H9 (cell line): ENCODE measurements around the gene MLLT6. TPM values are rescaled to one million over a fixed set of nuclear protein-coding genes. Genes with fewer than 3 reads are reported as not detected.

Experiments
- DNase-seq: peaks from one replicate; pipeline ENCODE4 v3.0.0-alpha.2; 2017
- H2AFZ ChIP-seq: one replicate; pipeline ENCODE4 v1.6.1; 2013; ENCODE audit warnings: mild to moderate bottlenecking, low read length, control low read depth, moderate library complexity
- H2AK5ac ChIP-seq: 2 replicates; pipeline ENCODE4 v1.6.1; 2013; ENCODE audit warnings: low read length, control low read depth, mixed read lengths; ENCODE audit not compliant: insufficient read length
- H2BK120ac ChIP-seq: one replicate; pipeline ENCODE4 v1.6.1; 2013; ENCODE audit warnings: low read depth, mild to moderate bottlenecking, low read length, control low read depth, inconsistent platforms; ENCODE audit not compliant: poor library complexity, severe bottlenecking
- H2BK12ac ChIP-seq: 2 replicates; pipeline ENCODE4 v1.6.1; 2013; ENCODE audit warnings: low read length, control low read depth, mixed read lengths, low read depth; ENCODE audit not compliant: insufficient read length
- H2BK15ac ChIP-seq: 2 replicates; pipeline ENCODE4 v1.6.1; 2013; ENCODE audit warnings: low read depth, low read length, control low read depth
- H2BK20ac ChIP-seq: one replicate; pipeline ENCODE4 v1.6.1; 2013; ENCODE audit warnings: low read depth, mild to moderate bottlenecking, low read length, control low read depth, inconsistent platforms; ENCODE audit not compliant: poor library complexity, severe bottlenecking
- H2BK5ac ChIP-seq: 2 replicates; pipeline ENCODE4 v1.6.1; 2013; ENCODE audit warnings: low read length, control low read depth, mixed read lengths; ENCODE audit not compliant: insufficient read length
- H3K14ac ChIP-seq: 2 replicates; pipeline ENCODE4 v1.6.1; 2013; ENCODE audit warnings: low read length, control low read depth; ENCODE audit not compliant: insufficient read depth
- H3K18ac ChIP-seq: 2 replicates; pipeline ENCODE4 v1.6.1; 2013; ENCODE audit warnings: low read depth, mild to moderate bottlenecking, mixed read lengths, low read length, control low read depth; ENCODE audit not compliant: insufficient read length
- H3K23ac ChIP-seq: 2 replicates; pipeline ENCODE4 v1.6.1; 2013; ENCODE audit warnings: low read length, control low read depth, mixed read lengths, low read depth; ENCODE audit not compliant: insufficient read length
- H3K23me2 ChIP-seq: 2 replicates; pipeline ENCODE4 v1.6.1; 2013; ENCODE audit warnings: low read depth, mild to moderate bottlenecking, mixed read lengths, low read length, control low read depth; ENCODE audit not compliant: insufficient read length, poor library complexity, severe bottlenecking
- H3K27ac ChIP-seq: 2 replicates; pipeline ENCODE4 v1.5.1; 2013; ENCODE audit warnings: low read length, control low read depth, mixed read lengths, low read depth; ENCODE audit not compliant: insufficient read length
- H3K27me3 ChIP-seq: 2 replicates; pipeline ENCODE4 v1.6.1; 2013; ENCODE audit warnings: low read length, control low read depth, inconsistent platforms; ENCODE audit not compliant: insufficient read depth
- H3K4ac ChIP-seq: 2 replicates; pipeline ENCODE4 v1.6.1; 2013; ENCODE audit warnings: low read depth, mild to moderate bottlenecking, control low read depth, inconsistent platforms, low read length, moderate library complexity
- H3K4me1 ChIP-seq: 2 replicates; pipeline ENCODE4 v1.6.1; 2013; ENCODE audit warnings: low read length, control low read depth, inconsistent platforms; ENCODE audit not compliant: insufficient read depth
- H3K4me2 ChIP-seq: 2 replicates; pipeline ENCODE4 v1.6.1; 2013; ENCODE audit warnings: low read length, control low read depth, mixed read lengths; ENCODE audit not compliant: insufficient read length, insufficient read depth
- H3K56ac ChIP-seq: 2 replicates; pipeline ENCODE4 v1.6.1; 2013; ENCODE audit warnings: low read depth, mild to moderate bottlenecking, mixed read lengths, low read length, control low read depth; ENCODE audit not compliant: insufficient read length
- H3K79me1 ChIP-seq: 2 replicates; pipeline ENCODE4 v1.6.1; 2013; ENCODE audit warnings: low read depth, mild to moderate bottlenecking, moderate library complexity, low read length, control low read depth, inconsistent platforms; ENCODE audit not compliant: insufficient read depth, poor library complexity, severe bottlenecking
- H3K79me2 ChIP-seq: 2 replicates; pipeline ENCODE4 v1.6.1; 2013; ENCODE audit warnings: low read length, control low read depth, inconsistent platforms; ENCODE audit not compliant: insufficient read depth
- H3K9ac ChIP-seq: 2 replicates; pipeline ENCODE4 v1.6.1; 2013; ENCODE audit warnings: low read length, control low read depth, mixed read lengths; ENCODE audit not compliant: insufficient read length; ENCODE audit errors: extremely low read depth
- H3K9me3 ChIP-seq: one replicate; pipeline ENCODE4 v1.6.1; 2013; ENCODE audit warnings: low read depth, low read length, inconsistent platforms; ENCODE audit not compliant: control insufficient read depth
- H3T11ph ChIP-seq: one replicate; pipeline ENCODE4 v1.6.1; 2013; ENCODE audit warnings: mild to moderate bottlenecking, low read length, control low read depth, inconsistent platforms
- H4K20me1 ChIP-seq: one replicate; pipeline ENCODE4 v1.6.1; 2013; ENCODE audit not compliant: control insufficient read depth, insufficient read length, insufficient read depth
- H4K5ac ChIP-seq: 2 replicates; pipeline ENCODE4 v1.6.1; 2013; ENCODE audit warnings: low read depth, mild to moderate bottlenecking, mixed read lengths, low read length, control low read depth; ENCODE audit not compliant: insufficient read length
- H4K8ac ChIP-seq: replicated peaks from 2 replicates; pipeline ENCODE4 v1.6.1; 2013; ENCODE audit warnings: low read length, control low read depth, mixed read lengths, low read depth; ENCODE audit not compliant: insufficient read length
- H4K91ac ChIP-seq: 2 replicates; pipeline ENCODE4 v1.6.1; 2013; ENCODE audit warnings: low read depth, mild to moderate bottlenecking, moderate library complexity, mixed read lengths, low read length, control low read depth; ENCODE audit not compliant: insufficient read length
- H3K27ac Mint-ChIP-seq, 3 experiments: 2 replicates in 2 of 3; 3 replicates in 1 of 3; pipeline ENCODE4 v1.8.0; 2020 to 2021; ENCODE audit warnings: mixed read lengths in 3 of 3, mild to moderate bottlenecking in 1 of 3, moderate library complexity in 1 of 3
- H3K27me3 Mint-ChIP-seq: 2 replicates; pipeline ENCODE4 v1.8.0; 2021; ENCODE audit warnings: low read depth, mild to moderate bottlenecking, moderate library complexity, mixed read lengths
- H3K36me3 Mint-ChIP-seq, 3 experiments: 2 replicates in 2 of 3; 3 replicates in 1 of 3; pipeline ENCODE4 v1.8.0; 2020 to 2021; ENCODE audit warnings: low read depth in 3 of 3, mixed read lengths in 3 of 3; ENCODE audit not compliant: insufficient read depth in 1 of 3
- H3K4me1 Mint-ChIP-seq, 2 experiments: 2 replicates each; pipeline ENCODE4 v1.8.0; 2020; ENCODE audit warnings: mixed read lengths in 2 of 2
- H3K4me3 Mint-ChIP-seq, 2 experiments: 2 replicates in 1 of 2; 3 replicates in 1 of 2; pipeline ENCODE4 v1.8.0; 2020 to 2021; ENCODE audit warnings: mild to moderate bottlenecking in 2 of 2, mixed read lengths in 2 of 2, moderate library complexity in 1 of 2
- H3K9me3 Mint-ChIP-seq, 2 experiments: 2 replicates in 1 of 2; 3 replicates in 1 of 2; pipeline ENCODE4 v1.8.0; 2020; ENCODE audit warnings: mild to moderate bottlenecking in 2 of 2, mixed read lengths in 2 of 2, moderate library complexity in 1 of 2
- WGBS: extraction: QIAGEN DNeasy Blood & Tissue Kit; methylation state at CpG from one replicate; pipeline ENCODE4 v1.1.7; 2013; ENCODE audit warnings: missing lambda C conversion rate, low lambda C conversion rate, mixed read lengths; ENCODE audit not compliant: insufficient read length; ENCODE audit errors: extremely low coverage; 5-methylcytosine and 5-hydroxymethylcytosine counted together
- total RNA-seq: library from RNA; stranded (reverse); gene quantifications from 2 replicates; pipeline ENCODE4 v1.2.1, GENCODE V29; 2021
- TF ChIP-seq, protein P1 (sequence below): fragments of 200-600 bp; sonication (generic); conservative IDR thresholded peaks from 3 replicates; pipeline ENCODE4 v1.8.0; 2021; ENCODE audit warnings: antibody characterized with exemption, mild to moderate bottlenecking

MLLT6 gene
- total RNA-seq, 1 experiment from 2014 or later: 26.4 TPM

DNA sequence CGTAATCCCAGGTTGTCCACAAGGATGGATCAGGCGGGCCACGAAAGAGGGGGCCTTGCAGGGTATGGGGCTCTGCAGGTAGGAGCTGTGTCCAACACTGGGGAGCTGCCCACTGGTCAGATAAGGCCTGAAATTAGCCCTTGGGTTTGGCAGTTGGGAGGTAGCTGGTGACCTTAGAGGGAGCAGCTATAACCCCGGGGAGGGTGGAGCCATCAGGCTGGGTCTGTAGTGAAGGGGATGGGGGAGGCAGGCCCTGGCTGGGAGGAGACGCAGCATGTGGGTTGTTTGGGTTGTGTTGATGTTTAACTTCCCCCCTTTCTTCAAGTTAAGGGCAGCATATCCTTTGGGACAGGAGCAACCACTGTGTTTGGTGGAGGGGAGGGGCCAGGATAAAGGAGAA lies 5.9 kb downstream of the MLLT6 start:
- Histone ChIP-seq H4K20me1 (no peaks in the 10 kb centered on the region), H4K91ac (no peak overlapping the region), H2BK5ac (no peak overlapping the region), H3K27ac (no peak overlapping the region), H3K4me1 (peaks cover 7% of the 10 kb centered on the region; the same call in 1 of the 2 replicates), H3K14ac (no peak overlapping the region), H3K23ac (no peak overlapping the region), H3K9ac (no peak overlapping the region), H3K27me3 (peaks cover 21% of the 10 kb centered on the region; the same call in 1 of the 2 replicates), H3K79me2 (no peaks in the 10 kb centered on the region), H3K56ac (no peak overlapping the region), H2BK15ac (no peak overlapping the region), H3T11ph (no peak overlapping the region), H2BK20ac (no peak overlapping the region), H3K4me2 (no peak overlapping the region), H3K4ac (no peak overlapping the region), H2BK120ac (no peak overlapping the region), H3K79me1 (no peaks in the 10 kb centered on the region), H4K5ac (no peak overlapping the region), H4K8ac (no peak overlapping the region), H2AFZ (no peak overlapping the region), H2BK12ac (no peak overlapping the region), H2AK5ac (no peak overlapping the region), H3K9me3 (no peaks in the 10 kb centered on the region), H3K23me2 (peaks cover 9% of the 10 kb centered on the region), H3K18ac (no peak overlapping the region)
- Mint-ChIP-seq H3K36me3 (peaks cover 0 to 13% (median 3%) of the 10 kb centered on the region in 3 experiments), H3K27ac (peak overlapping the region in 1 of 3 experiments; percentile 10; a peak in 1 of 7 replicates), H3K9me3 (no peaks in the 10 kb centered on the region; a peak in 1 of 5 replicates), H3K4me3 (no peak overlapping the region), H3K27me3 (peaks cover 63% of the 10 kb centered on the region), H3K4me1 (peaks cover 45 to 77% of the 10 kb centered on the region in 2 experiments)
- DNase-seq: peak; percentile 30
- WGBS: no CpG with 5 or more reads among the region's 5 CpGs
- TF ChIP-seq, protein P1, sequence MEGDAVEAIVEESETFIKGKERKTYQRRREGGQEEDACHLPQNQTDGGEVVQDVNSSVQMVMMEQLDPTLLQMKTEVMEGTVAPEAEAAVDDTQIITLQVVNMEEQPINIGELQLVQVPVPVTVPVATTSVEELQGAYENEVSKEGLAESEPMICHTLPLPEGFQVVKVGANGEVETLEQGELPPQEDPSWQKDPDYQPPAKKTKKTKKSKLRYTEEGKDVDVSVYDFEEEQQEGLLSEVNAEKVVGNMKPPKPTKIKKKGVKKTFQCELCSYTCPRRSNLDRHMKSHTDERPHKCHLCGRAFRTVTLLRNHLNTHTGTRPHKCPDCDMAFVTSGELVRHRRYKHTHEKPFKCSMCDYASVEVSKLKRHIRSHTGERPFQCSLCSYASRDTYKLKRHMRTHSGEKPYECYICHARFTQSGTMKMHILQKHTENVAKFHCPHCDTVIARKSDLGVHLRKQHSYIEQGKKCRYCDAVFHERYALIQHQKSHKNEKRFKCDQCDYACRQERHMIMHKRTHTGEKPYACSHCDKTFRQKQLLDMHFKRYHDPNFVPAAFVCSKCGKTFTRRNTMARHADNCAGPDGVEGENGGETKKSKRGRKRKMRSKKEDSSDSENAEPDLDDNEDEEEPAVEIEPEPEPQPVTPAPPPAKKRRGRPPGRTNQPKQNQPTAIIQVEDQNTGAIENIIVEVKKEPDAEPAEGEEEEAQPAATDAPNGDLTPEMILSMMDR: no peak
